Adrenal gland (tissue), 12 donors: ENCODE data around the gene USP28. TPM values are rescaled to one million over a fixed set of nuclear protein-coding genes. Genes with fewer than 3 reads are reported as not detected.

Experiments
- DNase-seq, 7 donors: peaks; one replicate each; pipeline ENCODE4 v3.0.0-alpha.2; 2019 to 2020
- H3K27ac ChIP-seq, 5 donors: fragments of 200-600 bp; sonication (generic) in 4 of 5; 1 replicate in 3 of 5; 2 replicates in 2 of 5; pipeline versions ENCODE4 v1.5.1 to v1.8.0; 2016 to 2020; ENCODE audit warnings: mild to moderate bottlenecking in 1 of 5
- H3K27me3 ChIP-seq: fragments of 200-600 bp; 2 replicates; pipeline ENCODE4 v1.8.0; 2021
- H3K36me3 ChIP-seq, 2 donors: fragments of 200-600 bp; replicated peaks in 1 of 2; 1 replicate in 1 of 2; 2 replicates in 1 of 2; pipeline versions ENCODE4 v1.5.1 to v1.8.0; 2018 to 2022
- H3K4me1 ChIP-seq, 2 donors: fragments of 200-600 bp; replicated peaks in 1 of 2; 1 replicate in 1 of 2; 2 replicates in 1 of 2; pipeline versions ENCODE4 v1.5.1 to v1.8.0; 2018 to 2021
- H3K4me3 ChIP-seq, 4 donors: fragments of 200-600 bp; sonication (generic) in 3 of 4; one replicate each; pipeline ENCODE4 v1.5.1; 2016 to 2018
- H3K9me3 ChIP-seq, 3 donors: fragments of 200-600 bp; sonication (generic) in 1 of 3; replicated peaks in 1 of 3; 1 replicate in 2 of 3; 2 replicates in 1 of 3; pipeline versions ENCODE4 v1.5.1 to v1.8.0; 2016 to 2021
- CTCF ChIP-seq, 6 experiments: fragments of 450-650 bp in 4 of 6; fragments of 200-600 bp in 2 of 6; sonication (generic) in 1 of 6; IDR thresholded peaks; 1 replicate in 5 of 6; 2 replicates in 1 of 6; pipeline versions ENCODE4 v1.5.1 to v1.8.0; 2016 to 2021; ENCODE audit warnings: antibody characterized with exemption in 6 of 6, mild to moderate bottlenecking in 2 of 6, moderate library complexity in 1 of 6
- POLR2A ChIP-seq, 2 donors: fragments of 450-650 bp; IDR thresholded peaks; one replicate each; pipeline ENCODE4 v1.6.1; 2017; ENCODE audit warnings: antibody characterized with exemption in 2 of 2, mild to moderate bottlenecking in 2 of 2, moderate library complexity in 1 of 2
- WGBS, 4 donors: extraction: QIAGEN DNeasy Blood & Tissue Kit in 2 of 4; methylation state at CpG; one replicate each; pipeline versions ENCODE4 v1.1.5 to v1.1.7; 2013 to 2017; 5-methylcytosine and 5-hydroxymethylcytosine counted together
- intact Hi-C, 2 donors: fragments of 100-400 bp; cut with DNase I; formaldehyde crosslinking; loops; one replicate each; pipeline versions ENCODE4 v1.14.1 to v1.15.0; 2022 to 2023
- polyA plus RNA-seq, 3 donors: library from polyadenylated mRNA; stranded (reverse); fragments of 200-250 nt in 2 of 3; fragments of 350-450 nt in 1 of 3; fragmentation: Illumina TruSeq in 1 of 3; extraction: RNeasy Lipid Tissue Mini Kit (QIAGEN cat#74804) in 1 of 3; gene quantifications; one replicate each; pipeline ENCODE4 v1.2.3, GENCODE V29; 2013 to 2014
- total RNA-seq, 9 donors: library from RNA; depleted of rRNA in 4 of 9; stranded (reverse); fragments of >200 nt in 4 of 9; fragments of 120-200 nt in 1 of 9; fragmentation: NEBNext Ultra II Directional in 1 of 9; extraction: Animal tissue kit (Norgen Biotek cat#: 25700) in 1 of 9; gene quantifications; one replicate each; pipeline versions ENCODE4 v1.1.0 to v1.2.4, GENCODE V29; 2013 to 2023
- donor health status: healthy with polysubstance abuse.
- donor health status: Bipolar disorder and iron deficiency.
- donor health status: DM: yes; HTN: yes; CAD: no.
- donor health status: DM: no; HTN: no; CAD: no.
- donor health status: DM: no; HTN: no; CAD: no.
- donor health status: DM: yes; HTN: yes; CAD: no.

The USP28 gene
- total and polyA plus RNA-seq, 12 donors: 2.9 to 25.0 (median 17.2) TPM

- peaks cover 0 to 14% of the 10 kb centered on the region in 2 donors for H3K36me3 ChIP-seq
- WGBS, 4 donors: 90 to 97% (median 95%) methylated on average over 2 of the region's 2 CpGs
- intact Hi-C loops: no loop called here
Observed at GRCh38 chr11:113838005-113838404, 37.4 kb downstream of the USP28 start.

GRCh38 chr11:113835306-113835705 lies 40.1 kb downstream of the USP28 start:
- WGBS, 4 donors: 87 to 98% (median 96%) methylated on average over 4 of the region's 4 CpGs
- Histone ChIP-seq H3K4me3 (no peak overlapping the region), H3K27ac (no peak overlapping the region), H3K36me3 (peaks cover 0 to 8% of the 10 kb centered on the region in 2 donors), H3K9me3 (no peaks in the 10 kb centered on the region), H3K27me3 (no peaks in the 10 kb centered on the region), H3K4me1 (no peaks in the 10 kb centered on the region)
- no peak for DNase-seq
- intact Hi-C loops: no loop called here
- no peak for TF ChIP-seq CTCF (IDR thresholded peaks at IDR 0.05)
- no peak for TF ChIP-seq POLR2A (IDR thresholded peaks at IDR 0.05)

More at GRCh38 chr11:113838005-113838404, 37.4 kb downstream of the USP28 start:
- H3K9me3 ChIP-seq: no peaks in the 10 kb centered on the region
- H3K4me3 ChIP-seq: no peak overlapping the region
- no peak for DNase-seq
- H3K4me1 ChIP-seq: no peaks in the 10 kb centered on the region
- TF ChIP-seq POLR2A (IDR thresholded peaks at IDR 0.05) (no peak), CTCF (IDR thresholded peaks at IDR 0.05) (no peak)
- H3K27ac ChIP-seq: no peak overlapping the region
- no peaks in the 10 kb centered on the region for H3K27me3 ChIP-seq

GRCh38 chr11:113833151-113833550 lies 42.2 kb downstream of the USP28 start:
- Histone ChIP-seq H3K4me1 (no peaks in the 10 kb centered on the region), H3K36me3 (peaks cover 0 to 11% of the 10 kb centered on the region in 2 donors), H3K9me3 (no peaks in the 10 kb centered on the region), H3K4me3 (no peak overlapping the region), H3K27me3 (no peaks in the 10 kb centered on the region), H3K27ac (no peak overlapping the region)
- 94 to 96% (median 95%) methylated on average over 8 of the region's 8 CpGs for WGBS, 4 donors
- intact Hi-C loops: no loop called here
- DNase-seq: no peak
- TF ChIP-seq CTCF (IDR thresholded peaks at IDR 0.05) (no peak), POLR2A (IDR thresholded peaks at IDR 0.05) (no peak)

- no peak for DNase-seq
- Histone ChIP-seq H3K4me3 (no peak overlapping the region), H3K9me3 (no peaks in the 10 kb centered on the region), H3K27ac (no peak overlapping the region), H3K27me3 (no peaks in the 10 kb centered on the region), H3K4me1 (no peaks in the 10 kb centered on the region), H3K36me3 (peaks cover 0 to 12% of the 10 kb centered on the region in 2 donors)
- WGBS, 4 donors: 86 to 91% (median 90%) methylated on average over 4 of the region's 4 CpGs
- TF ChIP-seq CTCF (IDR thresholded peaks at IDR 0.05) (no peak), POLR2A (IDR thresholded peaks at IDR 0.05) (no peak)
- intact Hi-C loops: no loop called here
Observed at GRCh38 chr11:113831314-113831713, 44.1 kb downstream of the USP28 start.
